ENCODE data around the gene ASGR2. TPM values are rescaled to one million over a fixed set of nuclear protein-coding genes. Genes with fewer than 3 reads are reported as not detected.
"Not testable (repeated sequence)": the region's sequence is repeated elsewhere in the genome, so short reads cannot be mapped to it uniquely, and the experiment has no call there.

ASGR2 gene
- polyA plus RNA-seq, 6 donors from 2014 or later, result not detected

DNA sequence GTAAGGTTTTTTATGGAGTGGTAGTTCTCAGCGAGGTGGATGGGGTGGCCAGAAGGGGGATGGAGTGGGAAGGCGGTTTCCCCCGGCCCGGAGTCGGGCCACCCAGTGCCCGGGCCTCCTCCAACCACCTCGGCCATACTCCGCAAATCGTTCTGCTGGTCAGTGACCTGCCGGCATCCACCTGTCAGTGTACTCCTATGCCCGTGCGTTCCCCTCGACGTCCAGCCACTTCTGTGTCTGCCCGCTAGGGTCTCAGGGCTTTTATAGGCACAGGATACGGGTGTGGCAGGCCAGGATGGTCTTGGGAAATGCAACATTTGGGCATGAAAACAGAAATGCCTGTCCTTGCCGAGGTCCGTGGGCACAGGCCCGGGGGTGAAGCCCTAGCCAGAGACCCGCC, 19.3 kb upstream of the ASGR2 start:
- H3K36me3 Mint-ChIP-seq, result no peaks in the 10 kb centered on the region
- peaks cover 2 to 20% (median 7%) of the 10 kb centered on the region in 3 donors for H3K27me3 Mint-ChIP-seq
- no peak for ATAC-seq (ENCODE audit: low read depth in 2 of 2)
- H3K4me3 Mint-ChIP-seq, result peak overlapping the region in 5 of 8 donors; percentile 53 to 91 (median 82)
- no peaks in the 10 kb centered on the region for H3K9me3 Mint-ChIP-seq
- no peak for DNase-seq
- H3K27ac Mint-ChIP-seq, result peak overlapping the region; percentile 97 to 99 (median 98)
- peaks cover 30 to 43% (median 35%) of the 10 kb centered on the region in 3 donors for H3K4me1 Mint-ChIP-seq

- no peaks in the 10 kb centered on the region for H3K9me3 Mint-ChIP-seq
- ATAC-seq (ENCODE audit: low read depth in 2 of 2), result peak; percentile 25 to 26
- H3K36me3 Mint-ChIP-seq, result no peaks in the 10 kb centered on the region
- peak overlapping the region; percentile 53 to 91 (median 80) for H3K4me3 Mint-ChIP-seq
- peak; percentile 76 for DNase-seq
- H3K27me3 Mint-ChIP-seq, result peaks cover 0 to 15% (median 7%) of the 10 kb centered on the region in 3 donors
- H3K27ac Mint-ChIP-seq, result peak overlapping the region; percentile 97 to 99 (median 98)
- H3K4me1 Mint-ChIP-seq, result peaks cover 30 to 43% (median 35%) of the 10 kb centered on the region in 3 donors
Measured at GRCh38 chr17:7133424-7133823, 18.8 kb upstream of the ASGR2 start.

DNA sequence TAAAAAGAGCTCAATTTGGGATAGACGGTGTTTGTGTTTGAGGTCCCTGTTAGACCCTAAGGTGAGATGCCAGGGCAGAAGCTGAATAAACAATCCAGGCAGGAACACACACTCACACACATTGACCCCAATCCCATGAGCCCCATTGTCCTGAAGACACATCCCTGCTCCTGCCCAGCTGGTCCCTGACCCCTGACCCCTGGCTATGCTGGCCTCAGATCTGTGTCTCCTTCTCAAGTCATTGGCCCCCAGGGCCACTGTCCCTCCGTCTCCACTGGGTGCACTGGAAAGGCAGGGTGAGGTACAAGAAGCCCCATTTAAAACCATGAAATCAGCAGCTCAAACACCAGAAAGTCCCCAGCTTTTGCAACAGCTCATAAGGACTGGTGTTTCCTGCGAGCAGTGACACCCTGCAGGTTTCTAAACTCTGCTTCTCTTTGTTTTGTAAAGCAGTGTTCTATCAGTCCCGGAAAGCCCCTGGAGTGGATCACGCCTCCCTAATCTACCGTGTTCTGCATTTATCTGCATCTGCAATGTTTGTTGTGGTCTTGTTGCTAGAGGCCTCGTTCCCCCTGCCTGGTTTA, 18.0 kb upstream of the ASGR2 start:
- H3K27ac Mint-ChIP-seq, result peak overlapping the region; percentile 97 to 100 (median 100)
- no peaks in the 10 kb centered on the region for H3K9me3 Mint-ChIP-seq
- H3K4me3 Mint-ChIP-seq, result peak overlapping the region; percentile 34 to 92 (median 78)
- H3K36me3 Mint-ChIP-seq, result no peaks in the 10 kb centered on the region
- ATAC-seq (ENCODE audit: low read depth in 2 of 2) (peak; percentile 88 to 90), DNase-seq (peak; percentile 92)
- peaks cover 30 to 43% (median 35%) of the 10 kb centered on the region in 3 donors for H3K4me1 Mint-ChIP-seq
- H3K27me3 Mint-ChIP-seq, result peaks cover 0 to 11% (median 7%) of the 10 kb centered on the region in 3 donors

GRCh38 chr17:7131423-7131791, 16.8 kb upstream of the ASGR2 start:
- ATAC-seq (ENCODE audit: low read depth in 2 of 2) (no peak), DNase-seq (no peak)
- H3K9me3 Mint-ChIP-seq, result no peaks in the 10 kb centered on the region
- no peaks in the 10 kb centered on the region for H3K36me3 Mint-ChIP-seq
- peak overlapping the region; percentile 94 to 100 (median 98) for H3K27ac Mint-ChIP-seq
- H3K27me3 Mint-ChIP-seq, result peaks cover 0 to 11% (median 3%) of the 10 kb centered on the region in 3 donors
- H3K4me3 Mint-ChIP-seq, result peak overlapping the region; percentile 0 to 83 (median 40)
- peaks cover 30 to 43% (median 35%) of the 10 kb centered on the region in 3 donors for H3K4me1 Mint-ChIP-seq

DNA sequence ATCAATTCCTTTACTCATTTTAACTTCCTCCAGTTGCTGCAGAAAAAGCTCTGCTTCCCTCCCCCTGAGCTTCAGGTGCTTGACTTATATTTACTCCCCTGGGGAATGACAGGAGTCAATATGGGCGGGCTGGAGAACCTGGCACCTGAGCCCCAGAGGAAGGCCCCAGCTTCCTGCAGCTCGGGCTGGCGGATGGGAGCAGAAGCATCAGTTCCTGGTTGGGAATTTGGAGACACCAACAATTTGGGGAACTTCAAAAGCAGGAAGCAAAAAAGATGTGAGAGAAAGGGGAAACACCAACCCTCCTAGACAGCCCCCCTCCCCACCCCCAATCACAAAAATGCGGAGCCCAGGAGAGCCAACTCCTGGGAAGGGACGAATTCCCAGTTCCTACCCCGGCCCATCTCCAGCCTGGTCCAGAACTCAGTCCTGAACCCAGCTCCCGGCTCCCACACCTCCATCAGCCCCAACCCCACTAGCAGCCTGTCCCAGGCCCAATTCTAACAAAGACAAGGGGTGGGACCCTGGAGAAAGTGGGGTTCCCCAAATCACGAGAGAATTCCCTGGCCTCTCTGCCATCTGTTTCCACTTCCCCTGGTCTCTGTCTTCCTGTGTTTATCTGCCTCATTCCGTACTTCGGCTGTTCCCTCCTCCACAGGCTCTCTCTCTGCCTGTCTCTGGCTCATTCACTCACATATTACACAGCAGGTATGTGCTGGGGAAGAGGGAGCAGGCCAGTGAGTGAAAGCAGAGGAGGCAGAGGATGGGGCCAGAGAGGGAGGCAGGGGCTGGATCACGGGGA, 16.2 kb upstream of the ASGR2 start:
- DNase-seq (peak; percentile 66), ATAC-seq (ENCODE audit: low read depth in 2 of 2) (peak in 1 of 2 donors; percentile 10)
- Mint-ChIP-seq H3K9me3 (no peaks in the 10 kb centered on the region), H3K27me3 (peaks cover 0 to 11% (median 0%) of the 10 kb centered on the region in 3 donors), H3K4me1 (peaks cover 30 to 43% (median 35%) of the 10 kb centered on the region in 3 donors), H3K27ac (peak overlapping the region; percentile 94 to 100 (median 98)), H3K36me3 (no peaks in the 10 kb centered on the region), H3K4me3 (peak overlapping the region; percentile 0 to 83 (median 40))

DNA sequence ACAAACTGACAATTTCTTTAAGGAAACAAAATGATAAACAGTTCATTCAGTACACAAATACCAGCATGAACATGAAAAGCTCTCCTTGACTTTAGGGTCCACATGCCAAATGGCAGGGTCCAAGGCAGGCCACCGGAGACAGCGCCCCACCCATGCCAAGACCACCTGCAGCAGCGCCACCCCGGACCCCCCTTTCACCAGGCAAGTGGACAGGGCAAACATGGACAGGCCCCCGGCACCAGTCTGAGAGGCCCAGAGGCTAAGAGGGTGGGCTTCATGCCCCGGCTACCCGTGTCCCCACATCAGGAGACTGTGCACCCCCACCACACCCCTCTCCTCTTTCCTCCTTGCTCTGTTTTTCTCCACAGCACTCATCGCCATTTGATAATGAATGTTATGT, 14.7 kb upstream of the ASGR2 start:
- DNase-seq (no peak), ATAC-seq (ENCODE audit: low read depth in 2 of 2) (no peak)
- H3K27me3 Mint-ChIP-seq, result peaks cover 0 to 11% (median 0%) of the 10 kb centered on the region in 3 donors
- H3K27ac Mint-ChIP-seq, result peak overlapping the region in 3 of 6 donors; percentile 59 to 83 (median 82)
- no peaks in the 10 kb centered on the region for H3K36me3 Mint-ChIP-seq
- peak overlapping the region in 3 of 8 donors; percentile 28 to 79 (median 57) for H3K4me3 Mint-ChIP-seq
- H3K9me3 Mint-ChIP-seq, result no peaks in the 10 kb centered on the region
- peaks cover 30 to 40% (median 35%) of the 10 kb centered on the region in 3 donors for H3K4me1 Mint-ChIP-seq

- Mint-ChIP-seq H3K36me3 (no peaks in the 10 kb centered on the region), H3K4me3 (no peak overlapping the region), H3K27me3 (peaks cover 3 to 12% (median 5%) of the 10 kb centered on the region in 3 donors), H3K9me3 (no peaks in the 10 kb centered on the region), H3K4me1 (peaks cover 25 to 38% (median 33%) of the 10 kb centered on the region in 3 donors), H3K27ac (peak overlapping the region in 2 of 6 donors; percentile 16 to 83)
- DNase-seq (no peak), ATAC-seq (ENCODE audit: low read depth in 2 of 2) (no peak)
Measured at GRCh38 chr17:7128160-7128559, 13.5 kb upstream of the ASGR2 start.

DNA sequence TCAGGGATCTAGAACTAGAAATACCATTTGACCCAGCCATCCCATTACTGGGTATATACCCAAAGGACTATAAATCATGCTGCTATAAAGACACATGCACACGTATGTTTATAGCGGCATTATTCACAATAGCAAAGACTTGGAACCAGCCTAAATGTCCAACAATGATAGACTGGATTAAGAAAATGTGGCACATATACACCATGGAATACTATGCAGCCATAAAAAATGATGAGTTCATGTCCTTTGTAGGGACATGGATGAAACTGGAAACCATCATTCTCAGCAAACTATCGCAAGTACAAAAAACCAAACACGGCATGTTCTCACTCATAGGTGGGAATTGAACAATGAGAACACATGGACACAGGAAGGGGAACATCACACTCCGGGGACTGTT, 12.9 kb upstream of the ASGR2 start:
- H3K27ac Mint-ChIP-seq; DNase-seq; H3K36me3 Mint-ChIP-seq; H3K4me3 Mint-ChIP-seq; H3K9me3 Mint-ChIP-seq; ATAC-seq (ENCODE audit: low read depth in 2 of 2): not testable (repeated sequence)
- peaks cover 20 to 34% (median 29%) of the 10 kb centered on the region in 3 donors for H3K4me1 Mint-ChIP-seq
- H3K27me3 Mint-ChIP-seq, result peaks cover 5 to 16% (median 10%) of the 10 kb centered on the region in 3 donors

DNA sequence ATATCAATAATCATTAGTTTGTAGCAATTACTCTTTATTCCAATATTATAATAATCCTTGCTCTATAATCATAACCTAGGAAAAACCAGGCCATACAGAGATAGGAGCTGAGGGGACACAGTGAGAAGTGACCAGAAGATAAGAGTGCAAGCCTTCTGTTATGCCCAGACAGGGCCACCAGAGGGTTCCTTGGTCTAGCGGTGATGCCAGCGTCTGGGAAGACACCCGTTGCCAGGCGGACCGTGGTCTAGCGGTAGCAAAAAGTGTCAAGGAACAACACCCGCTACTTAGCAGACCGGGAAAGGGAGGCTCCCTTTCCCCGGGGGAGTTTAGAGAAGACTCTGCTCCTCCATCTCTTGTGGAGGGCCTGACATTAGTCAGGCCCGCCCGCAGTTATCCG, 11.8 kb upstream of the ASGR2 start:
- H3K27ac Mint-ChIP-seq; H3K4me3 Mint-ChIP-seq; H3K9me3 Mint-ChIP-seq; H3K36me3 Mint-ChIP-seq; ATAC-seq (ENCODE audit: low read depth in 2 of 2); DNase-seq: not testable (repeated sequence)
- Mint-ChIP-seq H3K27me3 (peaks cover 5 to 16% (median 10%) of the 10 kb centered on the region in 3 donors), H3K4me1 (peaks cover 14 to 31% (median 22%) of the 10 kb centered on the region in 3 donors)

- H3K9me3 Mint-ChIP-seq, result no peaks in the 10 kb centered on the region
- no peak overlapping the region for H3K4me3 Mint-ChIP-seq
- H3K27ac Mint-ChIP-seq, result peak overlapping the region in 2 of 6 donors; percentile 72 to 90
- DNase-seq (no peak), ATAC-seq (ENCODE audit: low read depth in 2 of 2) (no peak)
- H3K36me3 Mint-ChIP-seq, result no peaks in the 10 kb centered on the region
- peaks cover 5 to 21% (median 10%) of the 10 kb centered on the region in 3 donors for H3K27me3 Mint-ChIP-seq
- peaks cover 8 to 27% (median 21%) of the 10 kb centered on the region in 3 donors for H3K4me1 Mint-ChIP-seq
Measured at GRCh38 chr17:7124923-7125322, 10.3 kb upstream of the ASGR2 start.

GRCh38 chr17:7123844-7124243, 9.2 kb upstream of the ASGR2 start:
- peaks cover 5 to 29% (median 10%) of the 10 kb centered on the region in 3 donors for H3K27me3 Mint-ChIP-seq
- DNase-seq (no peak), ATAC-seq (ENCODE audit: low read depth in 2 of 2) (no peak)
- no peak overlapping the region for H3K4me3 Mint-ChIP-seq
- peaks cover 5 to 27% (median 22%) of the 10 kb centered on the region in 3 donors for H3K4me1 Mint-ChIP-seq
- no peaks in the 10 kb centered on the region for H3K36me3 Mint-ChIP-seq
- H3K9me3 Mint-ChIP-seq, result no peaks in the 10 kb centered on the region
- no peak overlapping the region for H3K27ac Mint-ChIP-seq

GRCh38 chr17:7122381-7122780, 7.8 kb upstream of the ASGR2 start:
- H3K27me3 Mint-ChIP-seq, result peaks cover 5 to 29% (median 10%) of the 10 kb centered on the region in 3 donors
- no peaks in the 10 kb centered on the region for H3K36me3 Mint-ChIP-seq
- H3K4me1 Mint-ChIP-seq, result peaks cover 5 to 31% (median 22%) of the 10 kb centered on the region in 3 donors
- peak overlapping the region in 1 of 6 donors; percentile 26 for H3K27ac Mint-ChIP-seq
- H3K4me3 Mint-ChIP-seq, result peak overlapping the region in 1 of 8 donors; percentile 61
- H3K9me3 Mint-ChIP-seq, result no peaks in the 10 kb centered on the region
- DNase-seq (no peak), ATAC-seq (ENCODE audit: low read depth in 2 of 2) (no peak)

DNA sequence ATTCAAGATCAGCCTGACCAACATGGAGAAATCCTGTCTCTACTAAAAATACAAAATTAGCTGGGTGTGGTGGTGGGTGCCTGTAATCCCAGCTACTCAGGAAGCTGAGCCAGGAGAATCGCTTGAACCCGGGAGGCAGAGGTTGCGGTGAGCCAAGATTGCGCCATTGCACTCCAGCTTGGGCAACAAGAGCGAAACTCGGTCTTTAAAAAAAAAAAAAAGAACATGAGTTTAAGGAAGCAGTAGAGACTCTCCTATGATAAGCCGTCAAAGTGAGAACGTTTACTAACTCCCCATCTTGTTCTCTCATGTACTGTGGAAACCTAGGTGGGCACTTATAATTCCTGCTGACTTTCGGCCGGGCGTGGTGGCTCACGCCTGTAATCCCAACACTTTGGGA, 6.0 kb upstream of the ASGR2 start:
- not testable (repeated sequence) for H3K36me3 Mint-ChIP-seq; DNase-seq; ATAC-seq (ENCODE audit: low read depth in 2 of 2); H3K9me3 Mint-ChIP-seq
- H3K27me3 Mint-ChIP-seq, result peaks cover 5 to 22% (median 10%) of the 10 kb centered on the region in 3 donors
- peak overlapping the region in 3 of 6 donors; percentile 22 to 91 (median 65) for H3K27ac Mint-ChIP-seq
- H3K4me1 Mint-ChIP-seq, result peaks cover 5 to 31% (median 22%) of the 10 kb centered on the region in 3 donors
- H3K4me3 Mint-ChIP-seq, result peak overlapping the region in 6 of 8 donors; percentile 37 to 76 (median 52)

Data from naive B cell (primary cell).